Measurements from ENCODE around the gene KDM4C. TPM values are rescaled to one million over a fixed set of nuclear protein-coding genes. Genes with fewer than 3 reads are reported as not detected.

Gene KDM4C
- polyA plus RNA-seq, 2 of the 4 experiments (the other 2 are of a cell fraction) = 9.6 to 15.6 TPM

- TF ChIP-seq FOSL2 (IDR thresholded peaks at IDR 0.05) (no peak), FOSL2 (CRISPR knock-in tag; IDR thresholded peaks at IDR 0.05) (no peak), ELK1 (IDR thresholded peaks at IDR 0.05; ENCODE audit: low read depth, low read length) (no peak), EP300 (IDR thresholded peaks at IDR 0.05) (no peak)
Observed at GRCh38 chr9:6904371-6904770, 146.6 kb downstream of the KDM4C start (continued).

GRCh38 chr9:6905850-6906375, 148.1 kb downstream of the KDM4C start:
- no peaks in the 10 kb centered on the region for H3K9me3 ChIP-seq
- no peak for ATAC-seq
- DNase-seq (ENCODE audit: low read depth in 1 of 2, low spot score in 1 of 2) = no peak
- H3K4me3 ChIP-seq = no peak overlapping the region
- no peak overlapping the region for H3K27ac ChIP-seq
- peaks cover 12% of the 10 kb centered on the region for H3K4me1 ChIP-seq
- POLR2A ChIA-PET = no interaction called here
- no peak for FAIRE-seq
- WGBS (ENCODE audit: missing lambda C conversion rate) = 70% methylated on average over 6 of the region's 6 CpGs
- TF ChIP-seq ZNF302 (CRISPR knock-in tag; IDR thresholded peaks at IDR 0.05) (no peak), HOXB13 (CRISPR knock-in tag; IDR thresholded peaks at IDR 0.05; ENCODE audit: low read depth) (no peak), BHLHE40 (IDR thresholded peaks at IDR 0.05; ENCODE audit: low read depth, low read length) (no peak), HDAC2 (IDR thresholded peaks at IDR 0.05) (no peak), ELK1 (IDR thresholded peaks at IDR 0.05; ENCODE audit: low read depth, low read length) (no peak), ESRRA (IDR thresholded peaks at IDR 0.05; ENCODE audit: borderline replicate concordance, low read length) (no peak), SMC3 (IDR thresholded peaks at IDR 0.05) (no peak), HES2 (IDR thresholded peaks at IDR 0.05) (no peak), RNF2 (IDR thresholded peaks at IDR 0.05; ENCODE audit: borderline replicate concordance, low read depth) (no peak), CBX8 (IDR thresholded peaks at IDR 0.05) (no peak), RAD21 (conservative IDR thresholded peaks at IDR 0.05 in 1 of 2, IDR thresholded peaks at IDR 0.05 in 1 of 2) (no peak), GATA3 (IDR thresholded peaks at IDR 0.05; ENCODE audit: borderline replicate concordance) (no peak), TP53 (CRISPR knock-in tag; IDR thresholded peaks at IDR 0.05) (no peak)
- CTCF ChIA-PET = no interaction called here
- no peak overlapping the region for H3K4me2 ChIP-seq

- CTCF ChIA-PET = interaction anchor here (1.0 to 2.6 kb wide), 3 partner anchors 10 to 145 kb away, joined by 3 to 12 read pairs (median 8); no protein-coding TSS in a partner anchor
- POLR2A ChIA-PET = no interaction called here
- Histone ChIP-seq H3K4me2 (no peak overlapping the region), H3K27ac (no peak overlapping the region), H3K9me3 (no peaks in the 10 kb centered on the region), H3K4me3 (no peak overlapping the region), H3K4me1 (peaks cover 3% of the 10 kb centered on the region; the same call in 1 of the 3 replicates)
- DNase-seq (ENCODE audit: low read depth in 1 of 2, low spot score in 1 of 2) = peak; percentile 15 to 49
- no peak for TF ChIP-seq RNF2 (IDR thresholded peaks at IDR 0.05; ENCODE audit: borderline replicate concordance, low read depth)
- no peak for TF ChIP-seq PHF8 (IDR thresholded peaks at IDR 0.05; ENCODE audit: borderline replicate concordance, low read depth)
- no peak for TF ChIP-seq POLR2A (IDR thresholded peaks at IDR 0.05; ENCODE audit: low read length)
- TF ChIP-seq RAD21 (conservative IDR thresholded peaks at IDR 0.05 in 1 of 2, IDR thresholded peaks at IDR 0.05 in 1 of 2) = peak; percentile 79 to 81
- TF ChIP-seq HOXB13 (CRISPR knock-in tag; IDR thresholded peaks at IDR 0.05; ENCODE audit: low read depth) = no peak
- peak; percentile 70 for TF ChIP-seq SMC3 (IDR thresholded peaks at IDR 0.05)
- peak; percentile 88 for TF ChIP-seq CTCF (IDR thresholded peaks at IDR 0.05)
- peak; percentile 97 for FAIRE-seq
- peak in 1 of 2 experiments; percentile 71; a peak in 3 of 6 replicates for ATAC-seq
- WGBS (ENCODE audit: missing lambda C conversion rate) = 60% methylated on average over 4 of the region's 4 CpGs
Observed at GRCh38 chr9:6907772-6908381, 150.1 kb downstream of the KDM4C start.

Measured in A549 (cell line).